Spleen (tissue), 11 donors: ENCODE data around the gene UNC93A. TPM values are rescaled to one million over a fixed set of nuclear protein-coding genes. Genes with fewer than 3 reads are reported as not detected.

Source experiments
- DNase-seq: peaks from one replicate; pipeline ENCODE4 v3.0.0-alpha.2; 2020
- H3K27ac ChIP-seq, 8 donors: fragments of 200-600 bp; sonication (generic) in 7 of 8; 1 replicate in 4 of 8; 2 replicates in 4 of 8; pipeline versions ENCODE4 v1.5.0 to v1.8.0; 2016 to 2021; ENCODE audit warnings: inconsistent platforms in 4 of 8, mild to moderate bottlenecking in 4 of 8, moderate library complexity in 1 of 8
- H3K27me3 ChIP-seq, 7 donors: fragments of 200-600 bp; sonication (generic) in 6 of 7; replicated peaks in 1 of 7; 1 replicate in 4 of 7; 2 replicates in 3 of 7; pipeline versions ENCODE4 v1.5.0 to v1.8.0; 2016 to 2021; ENCODE audit warnings: inconsistent platforms in 3 of 7, mild to moderate bottlenecking in 1 of 7
- H3K36me3 ChIP-seq, 6 donors: fragments of 200-600 bp; sonication (generic) in 5 of 6; 1 replicate in 4 of 6; 2 replicates in 2 of 6; pipeline versions ENCODE4 v1.5.0 to v1.8.0; 2016 to 2021; ENCODE audit warnings: inconsistent platforms in 2 of 6
- H3K4me1 ChIP-seq, 6 donors: fragments of 200-600 bp; sonication (generic) in 5 of 6; 1 replicate in 3 of 6; 2 replicates in 3 of 6; pipeline versions ENCODE4 v1.5.0 to v1.8.0; 2016 to 2021; ENCODE audit warnings: inconsistent platforms in 3 of 6
- H3K4me3 ChIP-seq, 8 donors: fragments of 200-600 bp; sonication (generic) in 7 of 8; 1 replicate in 4 of 8; 2 replicates in 4 of 8; pipeline versions ENCODE4 v1.5.0 to v1.8.0; 2016 to 2021; ENCODE audit warnings: inconsistent platforms in 4 of 8, mild to moderate bottlenecking in 4 of 8, moderate library complexity in 2 of 8
- H3K9me3 ChIP-seq, 8 donors: fragments of 200-600 bp; sonication (generic) in 7 of 8; 1 replicate in 4 of 8; 2 replicates in 4 of 8; pipeline versions ENCODE4 v1.5.0 to v1.8.0; 2016 to 2021; ENCODE audit warnings: inconsistent platforms in 4 of 8
- POLR2A ChIP-seq, 3 donors: fragments of 450-650 bp; IDR thresholded peaks; one replicate each; pipeline ENCODE4 v1.5.1; 2017; ENCODE audit warnings: antibody characterized with exemption in 3 of 3, mild to moderate bottlenecking in 1 of 3
- POLR2AphosphoS5 ChIP-seq, 3 donors: sonication (generic); formaldehyde crosslinking; IDR thresholded peaks; one replicate each; pipeline ENCODE4 v1.5.1; 2017; ENCODE audit warnings: antibody characterized with exemption in 3 of 3
- WGBS, 5 donors: extraction: QIAGEN DNeasy Blood & Tissue Kit in 3 of 5; methylation state at CpG; one replicate each; pipeline versions ENCODE4 v1.1.5 to v1.1.7; 2013 to 2018; 5-methylcytosine and 5-hydroxymethylcytosine counted together
- intact Hi-C: fragments of 100-400 bp; cut with DNase I; formaldehyde crosslinking; loops from one replicate; pipeline ENCODE4 v1.15.0; 2023; ENCODE audit warnings: low total_unique reads
- polyA plus RNA-seq, 3 donors: library from polyadenylated mRNA; stranded (reverse); fragments of 200-250 nt; gene quantifications; one replicate each; pipeline ENCODE4 v1.2.1, GENCODE V29; 2013
- total RNA-seq, 7 donors: library from RNA; depleted of rRNA in 3 of 7; stranded (reverse); fragments of >200 nt in 3 of 7; fragmentation: NEBNext Ultra II Directional in 4 of 7; extraction: Animal tissue kit (Norgen Biotek cat#: 25700) in 4 of 7; gene quantifications; one replicate each; pipeline versions ENCODE4 v1.1.0 to v1.2.1, GENCODE V29; 2016 to 2021
- TF ChIP-seq, protein P1 (sequence below), 11 experiments: fragments of 200-600 bp in 7 of 11; fragments of 450-650 bp in 4 of 11; sonication (generic) in 4 of 11; IDR thresholded peaks in 8 of 11; conservative IDR thresholded peaks in 3 of 11; 1 replicate in 7 of 11; 2 replicates in 4 of 11; pipeline versions ENCODE4 v1.4.0 to v1.8.0; 2016 to 2021; ENCODE audit warnings: antibody characterized with exemption in 11 of 11, inconsistent platforms in 4 of 11, mild to moderate bottlenecking in 1 of 11
- donor health status: healthy with polysubstance abuse.
- donor health status: DM: no; HTN: no; CAD: no; lungs with moderate emphysema.
- donor health status: DM: no; HTN: no; CAD: no.
- donor health status: Bipolar disorder and iron deficiency.
- donor health status: healthy.
- donor health status: DM: no; HTN: no; CAD: no.
- donor health status: DM: yes; HTN: yes; CAD: no.

UNC93A gene
- total and polyA plus RNA-seq, 10 donors = not detected

- H3K27ac ChIP-seq = peak overlapping the region in 6 of 8 donors; percentile 58 to 86 (median 84)
- H3K4me1 ChIP-seq = peaks cover 5 to 33% (median 23%) of the 10 kb centered on the region in 6 donors
- H3K36me3 ChIP-seq = no peaks in the 10 kb centered on the region
- DNase-seq = no peak
- TF ChIP-seq, protein P1, sequence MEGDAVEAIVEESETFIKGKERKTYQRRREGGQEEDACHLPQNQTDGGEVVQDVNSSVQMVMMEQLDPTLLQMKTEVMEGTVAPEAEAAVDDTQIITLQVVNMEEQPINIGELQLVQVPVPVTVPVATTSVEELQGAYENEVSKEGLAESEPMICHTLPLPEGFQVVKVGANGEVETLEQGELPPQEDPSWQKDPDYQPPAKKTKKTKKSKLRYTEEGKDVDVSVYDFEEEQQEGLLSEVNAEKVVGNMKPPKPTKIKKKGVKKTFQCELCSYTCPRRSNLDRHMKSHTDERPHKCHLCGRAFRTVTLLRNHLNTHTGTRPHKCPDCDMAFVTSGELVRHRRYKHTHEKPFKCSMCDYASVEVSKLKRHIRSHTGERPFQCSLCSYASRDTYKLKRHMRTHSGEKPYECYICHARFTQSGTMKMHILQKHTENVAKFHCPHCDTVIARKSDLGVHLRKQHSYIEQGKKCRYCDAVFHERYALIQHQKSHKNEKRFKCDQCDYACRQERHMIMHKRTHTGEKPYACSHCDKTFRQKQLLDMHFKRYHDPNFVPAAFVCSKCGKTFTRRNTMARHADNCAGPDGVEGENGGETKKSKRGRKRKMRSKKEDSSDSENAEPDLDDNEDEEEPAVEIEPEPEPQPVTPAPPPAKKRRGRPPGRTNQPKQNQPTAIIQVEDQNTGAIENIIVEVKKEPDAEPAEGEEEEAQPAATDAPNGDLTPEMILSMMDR (IDR thresholded peaks at IDR 0.05 in 8 of 11, conservative IDR thresholded peaks at IDR 0.05 in 3 of 11) = no peak
- TF ChIP-seq POLR2A (IDR thresholded peaks at IDR 0.05) (no peak), POLR2AphosphoS5 (IDR thresholded peaks at IDR 0.05) (no peak)
- peaks cover 0 to 18% (median 12%) of the 10 kb centered on the region in 8 donors for H3K9me3 ChIP-seq
- intact Hi-C loops = no loop called here
- 44 to 53% (median 50%) methylated on average over 19 of the region's 19 CpGs for WGBS, 5 donors
- H3K4me3 ChIP-seq = peak overlapping the region in 6 of 8 donors; percentile 42 to 74 (median 49)
- peaks cover 0 to 33% (median 4%) of the 10 kb centered on the region in 7 donors for H3K27me3 ChIP-seq
Observed at GRCh38 chr6:167349631-167350274, 58.6 kb downstream of the UNC93A start.

- no peaks in the 10 kb centered on the region for H3K36me3 ChIP-seq
- WGBS, 5 donors = 3 to 15% (median 4%) methylated on average over 22 of the region's 22 CpGs
- H3K4me1 ChIP-seq = peaks cover 5 to 33% (median 23%) of the 10 kb centered on the region in 6 donors
- H3K4me3 ChIP-seq = peak overlapping the region in 7 of 8 donors; percentile 42 to 74 (median 48)
- peaks cover 0 to 33% (median 4%) of the 10 kb centered on the region in 7 donors for H3K27me3 ChIP-seq
- TF ChIP-seq, protein P1 (IDR thresholded peaks at IDR 0.05 in 8 of 11, conservative IDR thresholded peaks at IDR 0.05 in 3 of 11) = no peak
- peak in 1 of 3 donors; percentile 15 for TF ChIP-seq POLR2AphosphoS5 (IDR thresholded peaks at IDR 0.05)
- no peak for TF ChIP-seq POLR2A (IDR thresholded peaks at IDR 0.05)
- intact Hi-C loops = no loop called here
- DNase-seq = peak; percentile 76
- peak overlapping the region in 6 of 8 donors; percentile 58 to 86 (median 84) for H3K27ac ChIP-seq
- peaks cover 0 to 18% (median 12%) of the 10 kb centered on the region in 8 donors for H3K9me3 ChIP-seq
Observed at GRCh38 chr6:167350275-167350696, 59.2 kb downstream of the UNC93A start.

DNA sequence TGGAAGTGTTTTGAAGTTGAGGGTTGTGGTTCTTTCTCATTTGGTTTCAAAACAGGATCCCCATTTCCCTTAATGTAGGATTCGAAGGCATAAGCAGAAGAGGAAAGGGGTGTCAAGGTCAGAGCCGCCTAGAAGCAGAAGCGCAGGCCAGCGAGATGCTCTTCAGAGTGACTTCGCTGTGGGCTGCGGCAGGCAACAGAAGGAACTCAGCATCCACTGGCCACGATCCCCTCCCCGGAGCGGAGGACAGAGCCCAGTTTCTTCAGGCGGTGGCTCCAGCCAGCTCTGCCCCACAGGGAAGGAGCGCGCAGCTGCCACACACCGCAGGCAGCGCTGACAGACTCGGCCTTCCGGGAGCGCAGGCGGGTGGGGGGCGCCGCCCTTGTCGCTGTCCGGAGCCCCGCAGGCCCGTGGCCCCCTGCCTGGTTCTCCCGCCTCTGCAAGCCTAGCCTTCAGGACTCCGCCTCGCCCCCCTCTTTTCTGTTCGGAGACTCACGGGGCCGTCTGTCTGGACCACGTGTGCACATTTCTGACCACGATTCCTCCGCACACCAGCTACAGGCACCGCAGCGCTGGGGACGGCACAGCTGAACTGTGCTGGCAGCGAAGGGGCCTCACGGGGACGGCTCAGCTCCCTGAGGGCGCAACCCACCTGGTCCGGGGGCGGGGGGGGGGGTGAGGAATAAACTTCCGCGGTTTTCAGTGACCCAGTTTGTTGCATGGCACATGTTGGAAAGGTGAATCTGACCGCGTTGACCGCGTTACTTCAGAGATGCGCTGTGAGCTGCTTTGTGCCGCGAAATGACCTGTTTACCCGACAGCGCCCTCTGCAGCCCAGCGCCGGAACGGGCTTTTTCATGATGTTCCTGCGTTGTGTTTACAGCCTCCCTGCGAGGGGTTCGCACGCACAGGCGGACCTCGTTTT is 59.9 kb downstream of the UNC93A start:
- WGBS, 5 donors = 1 to 6% (median 1%) methylated on average over 20 to 62 of the region's 62 CpGs
- intact Hi-C loops = no loop called here
- peak; percentile 90 for DNase-seq
- Histone ChIP-seq H3K9me3 (peaks cover 0 to 18% (median 12%) of the 10 kb centered on the region in 8 donors), H3K4me3 (peak overlapping the region; percentile 42 to 74 (median 48)), H3K27me3 (peaks cover 0 to 33% (median 4%) of the 10 kb centered on the region in 7 donors), H3K36me3 (no peaks in the 10 kb centered on the region), H3K27ac (peak overlapping the region; percentile 54 to 86 (median 82)), H3K4me1 (peaks cover 5 to 33% (median 23%) of the 10 kb centered on the region in 6 donors)
- TF ChIP-seq POLR2AphosphoS5 (IDR thresholded peaks at IDR 0.05) = peak; percentile 44 to 71 (median 55)
- TF ChIP-seq POLR2A (IDR thresholded peaks at IDR 0.05) = no peak
- TF ChIP-seq, protein P1 (IDR thresholded peaks at IDR 0.05 in 8 of 11, conservative IDR thresholded peaks at IDR 0.05 in 3 of 11) = peak; percentile 41 to 81 (median 70)
